Measurements from ENCODE around the gene CBX6. TPM values are rescaled to one million over a fixed set of nuclear protein-coding genes. Genes with fewer than 3 reads are reported as not detected.

Gene CBX6
- total RNA-seq, 3 donors from 2014 or later (not counting 1 experiment from before 2014, with no cell fraction given), result 68.0 to 81.5 (median 75.7) TPM

DNA sequence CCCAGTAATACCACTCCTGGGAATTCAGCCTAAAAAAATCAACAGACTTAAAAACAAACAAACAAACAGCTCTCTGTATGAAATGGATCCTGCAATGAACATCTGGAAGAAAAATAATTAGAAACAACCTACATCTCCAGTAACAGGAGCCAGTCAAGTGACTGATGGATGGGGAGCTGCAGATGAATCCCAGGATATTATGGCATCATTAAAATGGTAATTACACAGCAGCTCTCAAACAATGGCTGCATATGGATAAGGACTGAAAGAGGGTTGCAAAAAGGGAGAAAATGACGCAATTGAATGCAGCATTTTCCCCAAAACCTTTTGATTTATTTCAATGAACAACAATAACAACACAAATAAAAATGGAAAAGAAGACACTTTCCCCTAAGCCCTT lies 32.3 kb downstream of the CBX6 start:
- no peak for ATAC-seq
- no peak overlapping the region for H3K27ac Mint-ChIP-seq
- Histone ChIP-seq H3K27ac (ENCODE audit: low read length) (no peak overlapping the region), H3K36me3 (ENCODE audit: control insufficient read depth, insufficient read depth, low read length) (no peaks in the 10 kb centered on the region), H3K4me1 (ENCODE audit: control insufficient read depth, insufficient read depth, low read length) (peaks cover 19% of the 10 kb centered on the region), H3K4me3 (ENCODE audit: low read length) (no peak overlapping the region), H3K27me3 (ENCODE audit: control insufficient read depth, insufficient read depth, low read length) (no peaks in the 10 kb centered on the region), H3K9me3 (ENCODE audit: control insufficient read depth, insufficient read depth, low read length) (no peaks in the 10 kb centered on the region)
- peaks cover 0 to 22% of the 10 kb centered on the region in 2 donors for H3K27me3 Mint-ChIP-seq (ENCODE audit: low read depth in 2 of 2)
- WGBS (ENCODE audit: insufficient coverage), result no CpG with 5 or more reads among the region's 1 CpG
- H3K9me3 Mint-ChIP-seq, result no peaks in the 10 kb centered on the region
- peak overlapping the region; percentile 51 for H3K4me3 Mint-ChIP-seq
- TF ChIP-seq, protein P1, sequence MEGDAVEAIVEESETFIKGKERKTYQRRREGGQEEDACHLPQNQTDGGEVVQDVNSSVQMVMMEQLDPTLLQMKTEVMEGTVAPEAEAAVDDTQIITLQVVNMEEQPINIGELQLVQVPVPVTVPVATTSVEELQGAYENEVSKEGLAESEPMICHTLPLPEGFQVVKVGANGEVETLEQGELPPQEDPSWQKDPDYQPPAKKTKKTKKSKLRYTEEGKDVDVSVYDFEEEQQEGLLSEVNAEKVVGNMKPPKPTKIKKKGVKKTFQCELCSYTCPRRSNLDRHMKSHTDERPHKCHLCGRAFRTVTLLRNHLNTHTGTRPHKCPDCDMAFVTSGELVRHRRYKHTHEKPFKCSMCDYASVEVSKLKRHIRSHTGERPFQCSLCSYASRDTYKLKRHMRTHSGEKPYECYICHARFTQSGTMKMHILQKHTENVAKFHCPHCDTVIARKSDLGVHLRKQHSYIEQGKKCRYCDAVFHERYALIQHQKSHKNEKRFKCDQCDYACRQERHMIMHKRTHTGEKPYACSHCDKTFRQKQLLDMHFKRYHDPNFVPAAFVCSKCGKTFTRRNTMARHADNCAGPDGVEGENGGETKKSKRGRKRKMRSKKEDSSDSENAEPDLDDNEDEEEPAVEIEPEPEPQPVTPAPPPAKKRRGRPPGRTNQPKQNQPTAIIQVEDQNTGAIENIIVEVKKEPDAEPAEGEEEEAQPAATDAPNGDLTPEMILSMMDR (IDR thresholded peaks at IDR 0.05), result no peak
- peaks cover 14 to 30% of the 10 kb centered on the region in 2 donors for H3K4me1 Mint-ChIP-seq
- intact Hi-C loops (cut with micrococcal nuclease), result no loop called here
- DNase-seq, result no peak
- no peaks in the 10 kb centered on the region for H3K36me3 Mint-ChIP-seq

DNA sequence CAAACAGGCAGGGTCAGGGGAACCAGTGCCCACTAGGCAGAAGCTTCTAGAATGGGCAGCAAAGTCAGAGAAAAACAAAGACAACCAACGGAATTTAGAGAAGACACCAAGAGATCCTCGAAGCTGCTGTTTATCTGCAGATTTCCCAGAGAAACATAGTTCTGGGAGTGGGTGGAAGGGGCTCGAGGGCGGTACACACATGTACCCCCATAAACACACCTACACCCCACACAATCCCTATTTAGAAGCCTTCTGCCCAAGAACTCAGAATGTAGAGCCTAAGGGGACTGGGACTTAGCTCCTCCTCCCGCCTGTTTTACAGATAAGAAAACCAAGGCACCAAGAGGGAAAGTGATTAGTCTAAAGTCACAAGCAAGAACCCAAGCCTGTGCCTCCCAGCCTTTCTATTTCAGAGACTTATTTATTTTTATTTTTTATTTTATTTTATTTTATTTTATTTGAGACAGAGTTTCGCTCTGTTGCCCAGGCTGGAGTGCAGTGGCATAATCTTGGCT lies 34.5 kb downstream of the CBX6 start:
- H3K27me3 ChIP-seq (ENCODE audit: control insufficient read depth, insufficient read depth, low read length), result no peaks in the 10 kb centered on the region
- H3K9me3 ChIP-seq (ENCODE audit: control insufficient read depth, insufficient read depth, low read length), result no peaks in the 10 kb centered on the region
- H3K4me1 ChIP-seq (ENCODE audit: control insufficient read depth, insufficient read depth, low read length), result peaks cover 8% of the 10 kb centered on the region
- no peak overlapping the region for H3K4me3 ChIP-seq (ENCODE audit: low read length)
- no peak for DNase-seq
- H3K36me3 ChIP-seq (ENCODE audit: control insufficient read depth, insufficient read depth, low read length), result no peaks in the 10 kb centered on the region
- TF ChIP-seq, protein P1 (IDR thresholded peaks at IDR 0.05), result no peak
- no peak overlapping the region for H3K4me3 Mint-ChIP-seq
- intact Hi-C loops (cut with micrococcal nuclease), result no loop called here
- peaks cover 9 to 19% of the 10 kb centered on the region in 2 donors for H3K4me1 Mint-ChIP-seq
- H3K27ac Mint-ChIP-seq, result no peak overlapping the region
- H3K27me3 Mint-ChIP-seq (ENCODE audit: low read depth in 2 of 2), result peaks cover 0 to 13% of the 10 kb centered on the region in 2 donors
- H3K27ac ChIP-seq (ENCODE audit: low read length), result no peak overlapping the region
- no peak for ATAC-seq
- H3K9me3 Mint-ChIP-seq, result no peaks in the 10 kb centered on the region
- H3K36me3 Mint-ChIP-seq, result no peaks in the 10 kb centered on the region
- 99% methylated on average over 4 of the region's 6 CpGs for WGBS (ENCODE audit: insufficient coverage)

DNA sequence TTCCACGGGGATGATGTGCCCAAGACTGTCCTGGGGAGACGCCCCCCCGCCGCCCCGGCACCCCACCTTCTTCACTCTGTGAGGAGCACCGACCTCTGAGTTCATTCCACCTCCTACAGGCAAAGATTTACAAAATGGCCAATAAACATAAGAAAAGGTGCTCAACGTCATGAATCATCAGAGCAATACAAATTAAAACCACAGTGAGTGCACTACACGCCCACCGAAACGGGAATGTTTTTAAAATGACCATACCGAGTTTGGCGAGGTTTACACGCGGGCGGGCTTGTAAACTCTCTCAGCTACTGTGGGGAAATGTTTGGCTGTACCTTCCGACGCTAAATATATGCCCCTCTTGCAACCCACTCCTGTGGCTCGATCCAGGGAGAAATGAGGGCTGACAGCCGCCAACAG lies 36.1 kb downstream of the CBX6 start:
- Mint-ChIP-seq H3K27me3 (ENCODE audit: low read depth in 2 of 2) (peaks cover 0 to 12% of the 10 kb centered on the region in 2 donors), H3K4me1 (peaks cover 5 to 12% of the 10 kb centered on the region in 2 donors), H3K36me3 (no peaks in the 10 kb centered on the region), H3K27ac (no peak overlapping the region), H3K4me3 (no peak overlapping the region), H3K9me3 (no peaks in the 10 kb centered on the region)
- TF ChIP-seq, protein P1 (IDR thresholded peaks at IDR 0.05), result no peak
- no peaks in the 10 kb centered on the region for H3K9me3 ChIP-seq (ENCODE audit: control insufficient read depth, insufficient read depth, low read length)
- no peak overlapping the region for H3K27ac ChIP-seq (ENCODE audit: low read length)
- WGBS (ENCODE audit: insufficient coverage), result 86% methylated on average over 19 of the region's 19 CpGs
- no peak overlapping the region for H3K4me3 ChIP-seq (ENCODE audit: low read length)
- H3K36me3 ChIP-seq (ENCODE audit: control insufficient read depth, insufficient read depth, low read length), result no peaks in the 10 kb centered on the region
- no peaks in the 10 kb centered on the region for H3K27me3 ChIP-seq (ENCODE audit: control insufficient read depth, insufficient read depth, low read length)
- intact Hi-C loops (cut with micrococcal nuclease), result no loop called here
- H3K4me1 ChIP-seq (ENCODE audit: control insufficient read depth, insufficient read depth, low read length), result no peaks in the 10 kb centered on the region
- DNase-seq (no peak), ATAC-seq (no peak)

DNA sequence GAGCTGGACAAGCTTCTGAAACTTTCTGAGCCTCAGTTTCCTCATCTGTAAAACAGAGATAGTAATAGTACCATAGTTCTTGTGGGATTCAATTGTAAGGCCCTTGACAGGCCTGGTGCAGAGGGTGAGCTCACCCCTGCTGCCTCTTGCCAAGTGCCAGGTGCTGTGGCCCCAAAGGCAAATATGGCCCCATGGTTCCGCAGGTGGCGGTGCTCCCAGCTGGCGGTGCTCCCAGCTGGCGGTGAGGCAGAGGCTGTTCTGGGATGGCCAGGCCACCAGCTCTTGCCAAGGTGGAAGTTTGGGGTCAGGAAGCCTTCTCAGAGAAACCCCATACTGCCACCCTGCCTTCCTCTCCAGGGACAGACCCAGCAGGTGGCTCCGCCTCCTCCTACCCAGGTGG lies 37.0 kb downstream of the CBX6 start:
- Mint-ChIP-seq H3K27ac (no peak overlapping the region), H3K4me1 (peaks cover 0 to 3% of the 10 kb centered on the region in 2 donors), H3K4me3 (no peak overlapping the region), H3K36me3 (no peaks in the 10 kb centered on the region), H3K27me3 (ENCODE audit: low read depth in 2 of 2) (peaks cover 0 to 3% of the 10 kb centered on the region in 2 donors), H3K9me3 (no peaks in the 10 kb centered on the region)
- Histone ChIP-seq H3K27me3 (ENCODE audit: control insufficient read depth, insufficient read depth, low read length) (no peaks in the 10 kb centered on the region), H3K36me3 (ENCODE audit: control insufficient read depth, insufficient read depth, low read length) (no peaks in the 10 kb centered on the region), H3K9me3 (ENCODE audit: control insufficient read depth, insufficient read depth, low read length) (no peaks in the 10 kb centered on the region), H3K27ac (ENCODE audit: low read length) (no peak overlapping the region), H3K4me1 (ENCODE audit: control insufficient read depth, insufficient read depth, low read length) (no peaks in the 10 kb centered on the region), H3K4me3 (ENCODE audit: low read length) (no peak overlapping the region)
- intact Hi-C loops (cut with micrococcal nuclease), result no loop called here
- DNase-seq, result no peak
- ATAC-seq, result no peak
- TF ChIP-seq, protein P1 (IDR thresholded peaks at IDR 0.05), result no peak
- 98% methylated on average over 5 of the region's 5 CpGs for WGBS (ENCODE audit: insufficient coverage)
